B cell (primary cell): ENCODE measurements around the gene IL36RN. TPM values are rescaled to one million over a fixed set of nuclear protein-coding genes. Genes with fewer than 3 reads are reported as not detected.

Experiments
- ATAC-seq: fragments of 200-7000 bp; cut with Tn5 transposase; one replicate; pipeline ENCODE4 v1.10.0; 2021; ENCODE audit warnings: low read depth, mild to moderate bottlenecking, moderate number of reproducible peaks, moderate library complexity
- CTCF ChIA-PET: fragments of 350-600 bp; sonication (Branson Sonifier 250); formaldehyde crosslinking; loops from one replicate; lab custom pipeline; 2021; ENCODE audit warnings: antibody characterized with exemption, inconsistent platforms; lab: Charles Lee
- POLR2A ChIA-PET: fragments of 350-600 bp; sonication (Branson Sonifier 250); formaldehyde crosslinking; loops from one replicate; lab custom pipeline; 2021; ENCODE audit warnings: antibody characterized with exemption; lab: Charles Lee
- DNase-seq: peaks from one replicate; pipeline ENCODE4 v3.0.0; 2013
- H2AFZ ChIP-seq: 2 replicates; pipeline ENCODE4 v1.6.1; 2012; ENCODE audit warnings: mild to moderate bottlenecking, low read depth, low read length; ENCODE audit not compliant: insufficient read depth, poor library complexity, severe bottlenecking
- H3K27ac ChIP-seq, 2 donors: 1 replicate in 1 of 2; 2 replicates in 1 of 2; pipeline ENCODE4 v1.5.1; 2012 to 2013; ENCODE audit warnings: low read length in 2 of 2, mild to moderate bottlenecking in 2 of 2, moderate library complexity in 1 of 2
- H3K27me3 ChIP-seq, 4 experiments: fragments of 200-600 bp in 1 of 4; sonication (generic) in 1 of 4; replicated peaks in 1 of 4; 1 replicate in 2 of 4; 2 replicates in 2 of 4; pipeline versions ENCODE4 v1.6.1 to v1.7.0; 2013 to 2016; ENCODE audit warnings: low read length in 3 of 4, mild to moderate bottlenecking in 2 of 4, mixed read lengths in 1 of 4, moderate library complexity in 1 of 4; ENCODE audit not compliant: insufficient read depth in 4 of 4, control insufficient read depth in 3 of 4; ENCODE audit errors: control extremely low read depth in 1 of 4
- H3K36me3 ChIP-seq, 2 experiments: replicated peaks in 1 of 2; 1 replicate in 1 of 2; 2 replicates in 1 of 2; pipeline versions ENCODE4 v1.6.1 to v1.7.1; 2013; ENCODE audit warnings: low read length in 1 of 2; ENCODE audit not compliant: insufficient read depth in 2 of 2, control insufficient read depth in 1 of 2; ENCODE audit errors: control extremely low read depth in 1 of 2, extremely low read depth in 1 of 2
- H3K4me1 ChIP-seq, 2 donors: fragments of 200-600 bp in 1 of 2; sonication (generic) in 1 of 2; 1 replicate in 1 of 2; 2 replicates in 1 of 2; pipeline versions ENCODE4 v1.5.1 to v1.6.1; 2013 to 2017; ENCODE audit warnings: low read length in 2 of 2; ENCODE audit not compliant: control insufficient read depth in 2 of 2, insufficient read depth in 2 of 2
- H3K4me2 ChIP-seq: replicated peaks from 2 replicates; pipeline ENCODE3; 2012; ENCODE audit warnings: mild to moderate bottlenecking, low read depth, low read length; ENCODE audit not compliant: poor library complexity, severe bottlenecking
- H3K4me3 ChIP-seq, 5 experiments: fragments of 200-600 bp in 1 of 5; sonication (generic) in 1 of 5; 1 replicate in 3 of 5; 2 replicates in 2 of 5; pipeline versions ENCODE4 v1.5.1 to v1.7.0; 2011 to 2016; ENCODE audit warnings: low read length in 4 of 5, mild to moderate bottlenecking in 4 of 5, low read depth in 2 of 5, control low read depth in 1 of 5, moderate library complexity in 1 of 5; ENCODE audit not compliant: insufficient read depth in 1 of 5; ENCODE audit errors: control extremely low read depth in 1 of 5, extremely low read depth in 1 of 5
- H3K79me2 ChIP-seq: fragments of 200-600 bp; sonication (generic); one replicate; pipeline ENCODE4 v1.6.0; 2016; ENCODE audit warnings: low read length; ENCODE audit not compliant: control insufficient read depth, insufficient read depth
- H3K9ac ChIP-seq: fragments of 200-600 bp; sonication (generic); 2 replicates; pipeline ENCODE4 v1.6.1; 2017; ENCODE audit warnings: mild to moderate bottlenecking, low read length, moderate library complexity
- H3K9me3 ChIP-seq, 3 donors: one replicate each; pipeline versions ENCODE4 v1.6.1 to v1.7.1; 2013; ENCODE audit warnings: low read length in 2 of 3; ENCODE audit not compliant: control insufficient read depth in 2 of 3, insufficient read depth in 1 of 3; ENCODE audit errors: control extremely low read depth in 1 of 3
- H4K20me1 ChIP-seq: 2 replicates; pipeline ENCODE4 v1.6.0; 2012; ENCODE audit warnings: mild to moderate bottlenecking, low read length; ENCODE audit not compliant: insufficient read depth, control insufficient read depth, poor library complexity, severe bottlenecking
- H3K27ac Mint-ChIP-seq: one replicate; pipeline ENCODE4 v1.8.0; 2021; ENCODE audit warnings: mixed read lengths
- H3K27me3 Mint-ChIP-seq: one replicate; pipeline ENCODE4 v1.8.0; 2021; ENCODE audit warnings: mixed read lengths
- H3K4me1 Mint-ChIP-seq: one replicate; pipeline ENCODE4 v1.8.0; 2021; ENCODE audit warnings: mixed read lengths
- H3K4me3 Mint-ChIP-seq: one replicate; pipeline ENCODE4 v1.8.0; 2021; ENCODE audit warnings: mixed read lengths
- H3K9me3 Mint-ChIP-seq: one replicate; pipeline ENCODE4 v1.8.0; 2022; ENCODE audit warnings: mixed read lengths; ENCODE audit not compliant: insufficient read depth
- EZH2 ChIP-seq: IDR thresholded peaks from 2 replicates; pipeline ENCODE4 v1.6.1; 2012; ENCODE audit warnings: borderline replicate concordance, low read depth, mild to moderate bottlenecking, moderate library complexity, low read length; ENCODE audit not compliant: insufficient read depth, poor library complexity, severe bottlenecking
- WGBS: methylation state at CpG from one replicate; pipeline ENCODE4 v1.1.5; 2013; ENCODE audit warnings: missing lambda C conversion rate; ENCODE audit not compliant: insufficient coverage; 5-methylcytosine and 5-hydroxymethylcytosine counted together
- intact Hi-C: fragments of 100-400 bp; cut with micrococcal nuclease; formaldehyde crosslinking; loops from one replicate; pipeline ENCODE4 v1.10.0; 2022
- polyA plus RNA-seq: library from polyadenylated mRNA; depleted of rRNA; stranded (reverse); fragments of >200 nt; gene quantifications from 2 replicates; pipeline ENCODE4 v1.2.3, GENCODE V29; 2012
- total RNA-seq, 2 donors: library from RNA; stranded (reverse); fragments of 120-200 nt in 1 of 2; gene quantifications; 1 replicate in 1 of 2; 2 replicates in 1 of 2; pipeline versions ENCODE4 v1.2.3 to v1.2.4, GENCODE V29; 2013 to 2022
- TF ChIP-seq, protein P1 (sequence below): fragments of 200-600 bp; IDR thresholded peaks from one replicate; pipeline ENCODE4 v1.8.0; 2022; ENCODE audit warnings: antibody characterized with exemption, mild to moderate bottlenecking

The IL36RN gene
- total and polyA plus RNA-seq, 2 donors (not counting 1 experiment from before 2014, with no cell fraction given), result not detected

DNA sequence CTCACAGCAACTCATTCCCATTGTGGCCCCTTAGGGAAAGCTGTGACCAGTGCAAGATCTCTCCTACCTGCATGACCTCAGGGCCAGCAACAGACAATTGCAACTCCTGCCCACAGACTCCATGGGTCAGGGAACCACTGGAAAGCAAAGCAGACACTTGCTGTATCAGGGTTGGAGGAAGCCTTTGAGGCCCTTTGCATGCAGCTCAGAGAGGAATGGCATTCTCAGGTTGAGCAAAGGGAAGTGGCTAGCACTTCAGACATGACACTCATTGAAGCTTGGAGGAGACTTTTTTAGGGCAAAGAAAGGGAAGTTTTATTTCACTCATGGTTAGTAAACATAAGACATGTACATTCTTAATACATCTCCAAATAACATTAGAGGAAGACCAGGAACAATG lies 30.9 kb downstream of the IL36RN start:
- Histone ChIP-seq H3K27ac (no peak overlapping the region), H3K79me2 (no peaks in the 10 kb centered on the region), H3K9me3 (peaks cover 0 to 3% (median 0%) of the 10 kb centered on the region in 3 donors), H2AFZ (no peak overlapping the region), H3K4me3 (no peak overlapping the region), H3K4me1 (peaks cover 11 to 18% of the 10 kb centered on the region in 2 donors), H3K27me3 (no peaks in the 10 kb centered on the region), H4K20me1 (no peaks in the 10 kb centered on the region), H3K36me3 (no peaks in the 10 kb centered on the region), H3K4me2 (peak overlapping the region; percentile 40), H3K9ac (no peak overlapping the region)
- intact Hi-C loops, result no loop called here
- TF ChIP-seq, protein P1, sequence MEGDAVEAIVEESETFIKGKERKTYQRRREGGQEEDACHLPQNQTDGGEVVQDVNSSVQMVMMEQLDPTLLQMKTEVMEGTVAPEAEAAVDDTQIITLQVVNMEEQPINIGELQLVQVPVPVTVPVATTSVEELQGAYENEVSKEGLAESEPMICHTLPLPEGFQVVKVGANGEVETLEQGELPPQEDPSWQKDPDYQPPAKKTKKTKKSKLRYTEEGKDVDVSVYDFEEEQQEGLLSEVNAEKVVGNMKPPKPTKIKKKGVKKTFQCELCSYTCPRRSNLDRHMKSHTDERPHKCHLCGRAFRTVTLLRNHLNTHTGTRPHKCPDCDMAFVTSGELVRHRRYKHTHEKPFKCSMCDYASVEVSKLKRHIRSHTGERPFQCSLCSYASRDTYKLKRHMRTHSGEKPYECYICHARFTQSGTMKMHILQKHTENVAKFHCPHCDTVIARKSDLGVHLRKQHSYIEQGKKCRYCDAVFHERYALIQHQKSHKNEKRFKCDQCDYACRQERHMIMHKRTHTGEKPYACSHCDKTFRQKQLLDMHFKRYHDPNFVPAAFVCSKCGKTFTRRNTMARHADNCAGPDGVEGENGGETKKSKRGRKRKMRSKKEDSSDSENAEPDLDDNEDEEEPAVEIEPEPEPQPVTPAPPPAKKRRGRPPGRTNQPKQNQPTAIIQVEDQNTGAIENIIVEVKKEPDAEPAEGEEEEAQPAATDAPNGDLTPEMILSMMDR, result no peak
- no peak for TF ChIP-seq EZH2
- DNase-seq, result peak; percentile 35
- Mint-ChIP-seq H3K4me1 (no peaks in the 10 kb centered on the region), H3K4me3 (no peak overlapping the region), H3K27me3 (peaks cover 14% of the 10 kb centered on the region), H3K9me3 (no peaks in the 10 kb centered on the region), H3K27ac (no peak overlapping the region)
- CTCF ChIA-PET, result interaction anchor here (0.7 to 3.0 kb wide), 3 partner anchors 10 to 109 kb away, joined by 3 to 16 read pairs (median 6); no protein-coding TSS in a partner anchor
- POLR2A ChIA-PET, result no interaction called here
- ATAC-seq, result peak; percentile 43

DNA sequence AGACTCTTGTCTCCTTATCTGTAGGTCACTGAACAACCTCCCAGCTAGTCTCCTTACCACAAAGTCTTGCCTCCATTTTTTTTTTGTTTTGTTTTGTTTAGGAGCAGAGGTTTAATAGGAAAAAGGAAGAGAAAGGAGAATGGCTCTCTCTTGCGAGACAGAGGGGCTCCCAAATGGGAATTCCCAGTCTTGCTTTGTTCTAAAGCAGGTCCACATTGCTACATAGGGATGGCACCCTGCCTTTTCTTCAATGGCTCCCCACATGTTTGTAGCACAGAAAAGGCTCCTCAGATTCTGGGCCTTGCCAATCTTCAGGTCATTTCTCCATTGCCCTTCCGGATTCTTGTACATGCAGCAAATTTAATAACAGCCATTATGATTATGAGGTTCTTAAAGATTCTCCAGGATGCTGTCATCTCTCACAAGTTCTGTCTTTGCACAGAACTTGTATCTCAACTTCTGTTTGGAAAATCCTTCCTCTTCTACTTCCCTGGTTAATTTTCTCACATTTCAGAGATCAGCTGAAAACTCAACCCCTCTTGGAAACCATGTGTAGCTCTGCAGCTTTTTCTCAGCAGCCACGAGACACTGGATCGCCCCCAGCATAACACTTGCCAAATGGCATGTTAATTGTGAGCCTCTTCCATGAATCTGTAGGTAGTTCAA lies 32.4 kb downstream of the IL36RN start:
- no peak overlapping the region for H3K4me2 ChIP-seq
- H4K20me1 ChIP-seq, result no peaks in the 10 kb centered on the region
- intact Hi-C loops, result no loop called here
- CTCF ChIA-PET, result no interaction called here
- peaks cover 11 to 18% of the 10 kb centered on the region in 2 donors for H3K4me1 ChIP-seq
- H2AFZ ChIP-seq, result no peak overlapping the region
- Mint-ChIP-seq H3K4me3 (no peak overlapping the region), H3K9me3 (peaks cover 5% of the 10 kb centered on the region), H3K27me3 (peaks cover 10% of the 10 kb centered on the region), H3K27ac (no peak overlapping the region), H3K4me1 (no peaks in the 10 kb centered on the region)
- POLR2A ChIA-PET, result no interaction called here
- no peak for ATAC-seq
- H3K36me3 ChIP-seq, result no peaks in the 10 kb centered on the region
- peaks cover 0 to 3% (median 0%) of the 10 kb centered on the region in 3 donors for H3K9me3 ChIP-seq
- H3K4me3 ChIP-seq, result no peak overlapping the region
- DNase-seq, result no peak
- TF ChIP-seq EZH2, result no peak
- TF ChIP-seq, protein P1, result no peak
- no peaks in the 10 kb centered on the region for H3K79me2 ChIP-seq
- WGBS, result 76% methylated on average over 3 of the region's 4 CpGs
- H3K27ac ChIP-seq, result no peak overlapping the region
- H3K27me3 ChIP-seq, result no peaks in the 10 kb centered on the region
- H3K9ac ChIP-seq, result no peak overlapping the region
